ENCODE results near the gene TMEM214.

Gene TMEM214

DNA sequence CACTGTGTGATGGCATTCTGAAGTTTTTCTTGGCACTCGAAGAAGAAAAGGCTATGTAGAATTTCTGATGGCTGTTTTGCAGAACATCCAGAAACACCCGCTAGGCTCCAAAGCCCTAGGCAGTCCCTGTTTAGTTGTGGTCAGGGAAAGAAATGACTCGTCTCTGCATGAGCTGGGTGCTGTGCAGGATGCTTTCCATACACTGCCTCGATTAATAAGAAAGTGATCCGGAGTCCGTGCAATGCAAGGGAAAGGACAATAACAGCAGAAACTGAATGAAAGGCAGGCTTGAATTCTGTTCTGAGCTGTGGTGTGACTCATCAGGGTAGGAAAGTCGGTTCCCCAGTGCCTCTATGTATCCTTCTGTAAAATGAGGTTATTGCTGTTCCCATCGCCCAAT is 43.6 kb upstream of the TMEM214 start:
- H3K9ac ChIP-seq (ENCODE audit: low read length) = no peak overlapping the region
- H3K79me2 ChIP-seq (ENCODE audit: control insufficient read depth, insufficient read depth, low read length) = no peaks in the 10 kb centered on the region
- WGBS (ENCODE audit: extremely low coverage, insufficient coverage, low lambda C conversion rate) = no CpG with 5 or more reads among the region's 8 CpGs
- H2BK120ac ChIP-seq (ENCODE audit: low read depth, low read length) = no peak overlapping the region
- no peak for DNase-seq
- no peaks in the 10 kb centered on the region for H3K36me3 ChIP-seq (ENCODE audit: control insufficient read depth, insufficient read depth, low read length)
- H2BK15ac ChIP-seq (replicated peaks; ENCODE audit: low read depth) = no peak overlapping the region
- H4K8ac ChIP-seq (ENCODE audit: low read depth, low read length) = no peak overlapping the region
- no peaks in the 10 kb centered on the region for H3K27me3 ChIP-seq (ENCODE audit: insufficient read depth, low read length, poor library complexity)
- no peak overlapping the region for H3K23ac ChIP-seq (ENCODE audit: low read length)
- no peaks in the 10 kb centered on the region for H3K4me1 ChIP-seq (ENCODE audit: control insufficient read depth, low read depth, low read length)
- H3K4me2 ChIP-seq (ENCODE audit: low read length) = no peak overlapping the region
- H3K18ac ChIP-seq (ENCODE audit: low read length) = no peak overlapping the region
- no peak overlapping the region for H3K4ac ChIP-seq (ENCODE audit: low read depth, low read length)
- no peak overlapping the region for H2AK5ac ChIP-seq (ENCODE audit: low read length)
- H4K5ac ChIP-seq (ENCODE audit: low read length) = no peak overlapping the region
- H2BK5ac ChIP-seq (ENCODE audit: low read length) = no peak overlapping the region
- no peak overlapping the region for H3K27ac ChIP-seq (ENCODE audit: low read depth, low read length)
- H3K79me1 ChIP-seq (ENCODE audit: low read length) = no peaks in the 10 kb centered on the region
- no peak overlapping the region for H3K56ac ChIP-seq (ENCODE audit: low read length)
- no peak overlapping the region for H3K4me3 ChIP-seq (ENCODE audit: low read length)

DNA sequence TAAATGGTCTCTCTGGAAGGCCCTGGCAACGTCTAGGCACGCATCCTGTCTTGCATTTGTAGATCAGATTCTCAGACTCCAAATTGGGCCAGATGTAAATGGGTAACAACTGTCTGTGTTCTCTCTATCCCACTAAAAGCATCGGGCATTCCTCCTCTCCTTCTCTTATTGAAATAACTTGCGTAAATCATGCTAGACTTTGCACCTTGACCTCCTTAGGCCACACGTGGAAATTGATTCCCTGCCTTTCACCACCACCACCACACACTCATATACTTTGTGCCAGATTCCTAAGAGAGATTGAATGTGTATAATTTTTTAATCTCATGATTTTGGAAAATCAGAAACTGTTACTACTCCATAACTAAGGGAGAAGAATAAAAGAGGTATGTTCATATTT is 41.0 kb upstream of the TMEM214 start:
- Histone ChIP-seq H3K56ac (ENCODE audit: low read length) (no peak overlapping the region), H4K5ac (ENCODE audit: low read length) (no peak overlapping the region), H2BK120ac (ENCODE audit: low read depth, low read length) (no peak overlapping the region), H3K79me1 (ENCODE audit: low read length) (no peaks in the 10 kb centered on the region), H3K4me3 (ENCODE audit: low read length) (no peak overlapping the region), H3K79me2 (ENCODE audit: control insufficient read depth, insufficient read depth, low read length) (no peaks in the 10 kb centered on the region), H4K8ac (ENCODE audit: low read depth, low read length) (no peak overlapping the region), H3K18ac (ENCODE audit: low read length) (no peak overlapping the region), H3K9ac (ENCODE audit: low read length) (no peak overlapping the region), H3K4ac (ENCODE audit: low read depth, low read length) (no peak overlapping the region), H3K36me3 (ENCODE audit: control insufficient read depth, insufficient read depth, low read length) (no peaks in the 10 kb centered on the region), H3K27ac (ENCODE audit: low read depth, low read length) (no peak overlapping the region), H3K4me2 (ENCODE audit: low read length) (no peak overlapping the region), H3K23ac (ENCODE audit: low read length) (no peak overlapping the region), H2AK5ac (ENCODE audit: low read length) (no peak overlapping the region), H3K4me1 (ENCODE audit: control insufficient read depth, low read depth, low read length) (no peaks in the 10 kb centered on the region), H3K27me3 (ENCODE audit: insufficient read depth, low read length, poor library complexity) (no peaks in the 10 kb centered on the region), H2BK15ac (replicated peaks; ENCODE audit: low read depth) (no peak overlapping the region), H2BK5ac (ENCODE audit: low read length) (no peak overlapping the region)
- DNase-seq = no peak
- no CpG with 5 or more reads among the region's 5 CpGs for WGBS (ENCODE audit: extremely low coverage, insufficient coverage, low lambda C conversion rate)

DNA sequence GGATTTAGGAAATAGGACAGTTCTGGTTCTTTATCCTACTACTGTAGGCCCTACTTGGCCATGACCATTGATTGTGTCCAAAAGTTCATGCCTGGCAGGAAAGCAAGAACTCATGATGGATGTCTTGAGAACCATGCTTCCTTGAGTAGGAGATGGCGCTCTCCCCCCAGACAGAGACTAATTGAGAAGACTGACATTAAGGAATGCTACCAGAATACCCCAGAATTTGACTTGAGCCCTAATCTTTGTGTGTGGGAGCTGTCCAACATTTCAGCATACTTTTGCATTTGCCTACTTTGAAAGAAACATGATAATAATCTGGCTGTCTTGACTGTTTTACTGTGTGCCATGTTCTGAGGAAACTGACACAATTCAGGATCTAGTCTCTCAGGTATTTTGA is 39.0 kb upstream of the TMEM214 start:
- H2AK5ac ChIP-seq (ENCODE audit: low read length) = no peak overlapping the region
- no peaks in the 10 kb centered on the region for H3K36me3 ChIP-seq (ENCODE audit: control insufficient read depth, insufficient read depth, low read length)
- no peak overlapping the region for H3K23ac ChIP-seq (ENCODE audit: low read length)
- H3K4me2 ChIP-seq (ENCODE audit: low read length) = no peak overlapping the region
- no peak overlapping the region for H4K8ac ChIP-seq (ENCODE audit: low read depth, low read length)
- H3K27ac ChIP-seq (ENCODE audit: low read depth, low read length) = no peak overlapping the region
- DNase-seq = no peak
- no peak overlapping the region for H2BK5ac ChIP-seq (ENCODE audit: low read length)
- H3K56ac ChIP-seq (ENCODE audit: low read length) = no peak overlapping the region
- H3K4ac ChIP-seq (ENCODE audit: low read depth, low read length) = no peak overlapping the region
- H3K9ac ChIP-seq (ENCODE audit: low read length) = no peak overlapping the region
- no peak overlapping the region for H2BK120ac ChIP-seq (ENCODE audit: low read depth, low read length)
- no peaks in the 10 kb centered on the region for H3K79me1 ChIP-seq (ENCODE audit: low read length)
- no peaks in the 10 kb centered on the region for H3K4me1 ChIP-seq (ENCODE audit: control insufficient read depth, low read depth, low read length)
- no peak overlapping the region for H3K4me3 ChIP-seq (ENCODE audit: low read length)
- no CpG with 5 or more reads among the region's 1 CpG for WGBS (ENCODE audit: extremely low coverage, insufficient coverage, low lambda C conversion rate)
- H4K5ac ChIP-seq (ENCODE audit: low read length) = no peak overlapping the region
- H3K27me3 ChIP-seq (ENCODE audit: insufficient read depth, low read length, poor library complexity) = no peaks in the 10 kb centered on the region
- no peak overlapping the region for H2BK15ac ChIP-seq (replicated peaks; ENCODE audit: low read depth)
- no peak overlapping the region for H3K18ac ChIP-seq (ENCODE audit: low read length)
- H3K79me2 ChIP-seq (ENCODE audit: control insufficient read depth, insufficient read depth, low read length) = no peaks in the 10 kb centered on the region

DNA sequence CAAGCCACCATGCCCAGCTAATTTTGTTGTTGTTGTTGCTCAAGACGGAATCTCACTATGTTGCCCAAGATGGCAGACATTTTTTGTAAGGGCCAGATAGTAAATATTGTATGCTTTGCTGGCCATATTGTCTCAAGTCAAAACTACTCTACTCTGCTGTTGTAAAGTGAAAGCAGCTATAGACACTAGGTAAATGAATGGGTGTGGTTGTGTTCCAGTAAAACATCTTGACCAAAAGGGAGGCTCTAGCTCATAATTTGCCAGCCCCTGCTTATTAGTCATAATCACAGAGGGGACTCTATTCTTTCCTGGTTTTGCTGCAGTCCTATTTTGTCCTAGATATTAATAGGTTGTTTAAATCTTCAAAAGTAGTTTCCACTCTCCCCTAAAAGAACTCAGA is 37.8 kb upstream of the TMEM214 start:
- Histone ChIP-seq H3K79me2 (ENCODE audit: control insufficient read depth, insufficient read depth, low read length) (no peaks in the 10 kb centered on the region), H3K18ac (ENCODE audit: low read length) (no peak overlapping the region), H2BK120ac (ENCODE audit: low read depth, low read length) (no peak overlapping the region), H3K36me3 (ENCODE audit: control insufficient read depth, insufficient read depth, low read length) (no peaks in the 10 kb centered on the region), H4K5ac (ENCODE audit: low read length) (no peak overlapping the region), H4K8ac (ENCODE audit: low read depth, low read length) (no peak overlapping the region), H2BK5ac (ENCODE audit: low read length) (no peak overlapping the region), H3K4me2 (ENCODE audit: low read length) (no peak overlapping the region), H3K27me3 (ENCODE audit: insufficient read depth, low read length, poor library complexity) (no peaks in the 10 kb centered on the region), H3K79me1 (ENCODE audit: low read length) (no peaks in the 10 kb centered on the region), H3K4ac (ENCODE audit: low read depth, low read length) (no peak overlapping the region), H3K23ac (ENCODE audit: low read length) (no peak overlapping the region), H2AK5ac (ENCODE audit: low read length) (no peak overlapping the region), H2BK15ac (replicated peaks; ENCODE audit: low read depth) (no peak overlapping the region), H3K4me1 (ENCODE audit: control insufficient read depth, low read depth, low read length) (no peaks in the 10 kb centered on the region), H3K9ac (ENCODE audit: low read length) (no peak overlapping the region), H3K56ac (ENCODE audit: low read length) (no peak overlapping the region), H3K27ac (ENCODE audit: low read depth, low read length) (no peak overlapping the region), H3K4me3 (ENCODE audit: low read length) (no peak overlapping the region)
- no peak for DNase-seq
- WGBS (ENCODE audit: extremely low coverage, insufficient coverage, low lambda C conversion rate) = no CpG with 5 or more reads among the region's 1 CpG

DNA sequence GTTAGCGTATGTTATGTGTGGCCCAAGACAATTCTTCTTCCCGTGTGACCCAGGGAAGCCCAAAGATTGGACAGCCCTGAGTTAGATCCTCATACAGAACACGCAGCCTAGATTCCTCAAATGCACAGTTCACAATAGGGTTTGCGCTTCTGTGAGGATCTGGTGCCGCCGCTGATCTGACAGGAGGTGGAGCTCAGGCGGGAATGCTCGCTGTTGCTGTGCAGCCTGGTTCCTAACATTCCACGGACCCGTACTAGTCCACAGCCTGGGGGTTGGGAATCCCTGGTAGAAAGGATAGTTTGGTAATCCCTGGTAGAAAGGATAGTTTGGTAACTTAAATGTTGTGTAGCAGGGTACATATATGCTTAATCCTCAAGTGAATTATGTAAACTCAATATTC is 35.4 kb upstream of the TMEM214 start:
- no CpG with 5 or more reads among the region's 10 CpGs for WGBS (ENCODE audit: extremely low coverage, insufficient coverage, low lambda C conversion rate)
- H3K79me2 ChIP-seq (ENCODE audit: control insufficient read depth, insufficient read depth, low read length) = no peaks in the 10 kb centered on the region
- H2BK15ac ChIP-seq (replicated peaks; ENCODE audit: low read depth) = no peak overlapping the region
- H3K79me1 ChIP-seq (ENCODE audit: low read length) = no peaks in the 10 kb centered on the region
- H3K4me1 ChIP-seq (ENCODE audit: control insufficient read depth, low read depth, low read length) = no peaks in the 10 kb centered on the region
- H2BK120ac ChIP-seq (ENCODE audit: low read depth, low read length) = no peak overlapping the region
- H2AK5ac ChIP-seq (ENCODE audit: low read length) = no peak overlapping the region
- H3K4me3 ChIP-seq (ENCODE audit: low read length) = no peak overlapping the region
- no peak overlapping the region for H2BK5ac ChIP-seq (ENCODE audit: low read length)
- no peak overlapping the region for H3K4ac ChIP-seq (ENCODE audit: low read depth, low read length)
- no peak overlapping the region for H4K8ac ChIP-seq (ENCODE audit: low read depth, low read length)
- no peak overlapping the region for H3K56ac ChIP-seq (ENCODE audit: low read length)
- no peak overlapping the region for H3K27ac ChIP-seq (ENCODE audit: low read depth, low read length)
- H3K27me3 ChIP-seq (ENCODE audit: insufficient read depth, low read length, poor library complexity) = no peaks in the 10 kb centered on the region
- no peaks in the 10 kb centered on the region for H3K36me3 ChIP-seq (ENCODE audit: control insufficient read depth, insufficient read depth, low read length)
- no peak overlapping the region for H4K5ac ChIP-seq (ENCODE audit: low read length)
- no peak overlapping the region for H3K4me2 ChIP-seq (ENCODE audit: low read length)
- no peak overlapping the region for H3K9ac ChIP-seq (ENCODE audit: low read length)
- no peak overlapping the region for H3K23ac ChIP-seq (ENCODE audit: low read length)
- DNase-seq = no peak
- no peak overlapping the region for H3K18ac ChIP-seq (ENCODE audit: low read length)

DNA sequence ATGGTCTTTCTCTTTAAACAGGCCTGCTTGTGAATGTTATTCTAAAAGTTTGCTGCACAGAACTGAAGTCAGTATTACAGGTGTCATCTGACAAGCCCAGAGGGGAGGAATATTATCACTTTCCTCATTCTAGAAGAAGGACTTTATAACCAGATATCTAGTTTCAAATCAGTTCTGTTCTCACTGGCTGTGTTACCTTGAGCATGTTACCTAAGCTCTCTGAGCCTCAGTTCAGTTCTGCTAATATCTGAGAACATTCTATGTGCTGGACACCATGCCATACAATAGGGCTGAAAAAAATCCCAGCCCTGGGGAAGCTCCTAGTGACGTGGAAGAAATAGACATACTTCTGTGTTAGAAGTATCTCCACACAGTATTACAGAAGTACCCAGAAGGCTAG is 34.4 kb upstream of the TMEM214 start:
- Histone ChIP-seq H3K27me3 (ENCODE audit: insufficient read depth, low read length, poor library complexity) (no peaks in the 10 kb centered on the region), H3K79me1 (ENCODE audit: low read length) (no peaks in the 10 kb centered on the region), H3K4ac (ENCODE audit: low read depth, low read length) (no peak overlapping the region), H3K4me2 (ENCODE audit: low read length) (no peak overlapping the region), H3K79me2 (ENCODE audit: control insufficient read depth, insufficient read depth, low read length) (no peaks in the 10 kb centered on the region), H2BK120ac (ENCODE audit: low read depth, low read length) (no peak overlapping the region), H3K9ac (ENCODE audit: low read length) (no peak overlapping the region), H3K36me3 (ENCODE audit: control insufficient read depth, insufficient read depth, low read length) (no peaks in the 10 kb centered on the region), H3K23ac (ENCODE audit: low read length) (no peak overlapping the region), H2AK5ac (ENCODE audit: low read length) (no peak overlapping the region), H3K4me3 (ENCODE audit: low read length) (no peak overlapping the region), H3K56ac (ENCODE audit: low read length) (no peak overlapping the region), H2BK5ac (ENCODE audit: low read length) (no peak overlapping the region), H4K5ac (ENCODE audit: low read length) (no peak overlapping the region), H4K8ac (ENCODE audit: low read depth, low read length) (no peak overlapping the region), H2BK15ac (replicated peaks; ENCODE audit: low read depth) (no peak overlapping the region), H3K4me1 (ENCODE audit: control insufficient read depth, low read depth, low read length) (no peaks in the 10 kb centered on the region), H3K18ac (ENCODE audit: low read length) (no peak overlapping the region), H3K27ac (ENCODE audit: low read depth, low read length) (no peak overlapping the region)
- no peak for DNase-seq
- no CpG with 5 or more reads among the region's 1 CpG for WGBS (ENCODE audit: extremely low coverage, insufficient coverage, low lambda C conversion rate)
